ENCODE results near the gene FMN1. TPM values are rescaled to one million over a fixed set of nuclear protein-coding genes. Genes with fewer than 3 reads are reported as not detected.

FMN1 gene
- polyA plus RNA-seq, 3 donors: 0.28 to 3.7 (median 0.34) TPM

- Mint-ChIP-seq H3K4me3 (no peak overlapping the region), H3K27me3 (ENCODE audit: low read depth in 3 of 3) (peaks cover 0 to 3% (median 2%) of the 10 kb centered on the region in 3 donors), H3K27ac (no peak overlapping the region), H3K36me3 (peaks cover 0 to 3% of the 10 kb centered on the region in 2 donors), H3K9me3 (peaks cover 0 to 9% (median 4%) of the 10 kb centered on the region in 7 donors), H3K4me1 (peaks cover 21% of the 10 kb centered on the region)
- intact Hi-C loops (cut with micrococcal nuclease): no loop called here
- Histone ChIP-seq H4K20me1 (ENCODE audit: insufficient read depth, low read length) (no peaks in the 10 kb centered on the region), H3K79me2 (ENCODE audit: insufficient read depth, low read length) (no peaks in the 10 kb centered on the region), H3K4me2 (replicated peaks; ENCODE audit: extremely low read depth, low read length, poor library complexity, severe bottlenecking) (no peak overlapping the region), H3K4me3 (replicated peaks in 1 of 3; ENCODE audit: low read depth in 2 of 3, low read length in 3 of 3) (no peak overlapping the region), H3K9me3 (replicated peaks in 1 of 2; ENCODE audit: control insufficient read depth in 1 of 2, insufficient read depth in 1 of 2, low read length in 2 of 2) (peaks cover 0 to 3% of the 10 kb centered on the region in 2 donors), H2AFZ (ENCODE audit: insufficient read depth, low read depth, low read length, poor library complexity, severe bottlenecking) (no peak overlapping the region), H3K4me1 (ENCODE audit: control insufficient read depth in 1 of 2, insufficient read depth in 2 of 2, low read length in 2 of 2) (peaks cover 19 to 22% of the 10 kb centered on the region in 2 donors), H3K36me3 (replicated peaks in 1 of 2; ENCODE audit: control insufficient read depth in 1 of 2, insufficient read depth in 2 of 2, low read length in 2 of 2) (no peaks in the 10 kb centered on the region), H3K27ac (ENCODE audit: low read depth in 1 of 2, low read length in 2 of 2) (no peak overlapping the region), H3K27me3 (ENCODE audit: control insufficient read depth in 2 of 2, insufficient read depth in 2 of 2, low read length in 2 of 2) (no peaks in the 10 kb centered on the region), H3K9ac (ENCODE audit: insufficient read depth, low read length, poor library complexity, severe bottlenecking) (no peak overlapping the region)
- no peak for DNase-seq
- WGBS (ENCODE audit: insufficient coverage): 93% methylated on average over 3 of the region's 4 CpGs
- no peak for TF ChIP-seq CTCF (IDR thresholded peaks at IDR 0.05)
Measured at GRCh38 chr15:33124279-33124678, 70.2 kb downstream of the FMN1 start.

- no peak overlapping the region for H3K4me2 ChIP-seq (replicated peaks; ENCODE audit: extremely low read depth, low read length, poor library complexity, severe bottlenecking)
- Mint-ChIP-seq H3K36me3 (no peaks in the 10 kb centered on the region), H3K9me3 (peaks cover 0 to 3% (median 0%) of the 10 kb centered on the region in 7 donors)
Measured at GRCh38 chr15:33119865-33120264, 74.6 kb downstream of the FMN1 start.

More at GRCh38 chr15:33119865-33120264, 74.6 kb downstream of the FMN1 start:
- intact Hi-C loops (cut with micrococcal nuclease): loop anchor here in 1 of 2 donors (10.0 kb wide), 1 partner anchor 65 kb away; no protein-coding TSS in a partner anchor
- H2AFZ ChIP-seq (ENCODE audit: insufficient read depth, low read depth, low read length, poor library complexity, severe bottlenecking): no peak overlapping the region
- no peak overlapping the region for H3K9ac ChIP-seq (ENCODE audit: insufficient read depth, low read length, poor library complexity, severe bottlenecking)
- H3K79me2 ChIP-seq (ENCODE audit: insufficient read depth, low read length): no peaks in the 10 kb centered on the region
- DNase-seq: no peak
- H3K27me3 ChIP-seq (ENCODE audit: control insufficient read depth in 2 of 2, insufficient read depth in 2 of 2, low read length in 2 of 2): peaks cover 0 to 3% of the 10 kb centered on the region in 2 donors
- WGBS (ENCODE audit: insufficient coverage): no CpG with 5 or more reads among the region's 4 CpGs
- H4K20me1 ChIP-seq (ENCODE audit: insufficient read depth, low read length): peaks cover 17% of the 10 kb centered on the region
- H3K4me3 Mint-ChIP-seq: no peak overlapping the region
- TF ChIP-seq CTCF (IDR thresholded peaks at IDR 0.05): no peak
- no peak overlapping the region for H3K27ac Mint-ChIP-seq
- peaks cover 4 to 8% (median 5%) of the 10 kb centered on the region in 3 donors for H3K27me3 Mint-ChIP-seq (ENCODE audit: low read depth in 3 of 3)
- no peak overlapping the region for H3K27ac ChIP-seq (ENCODE audit: low read depth in 1 of 2, low read length in 2 of 2)
- H3K36me3 ChIP-seq (replicated peaks in 1 of 2; ENCODE audit: control insufficient read depth in 1 of 2, insufficient read depth in 2 of 2, low read length in 2 of 2): no peaks in the 10 kb centered on the region
- H3K4me3 ChIP-seq (replicated peaks in 1 of 3; ENCODE audit: low read depth in 2 of 3, low read length in 3 of 3): no peak overlapping the region
- H3K4me1 Mint-ChIP-seq: peaks cover 5% of the 10 kb centered on the region
- no peaks in the 10 kb centered on the region for H3K9me3 ChIP-seq (replicated peaks in 1 of 2; ENCODE audit: control insufficient read depth in 1 of 2, insufficient read depth in 1 of 2, low read length in 2 of 2)
- peaks cover 5 to 6% of the 10 kb centered on the region in 2 donors for H3K4me1 ChIP-seq (ENCODE audit: control insufficient read depth in 1 of 2, insufficient read depth in 2 of 2, low read length in 2 of 2)
